GM10847 (cell line): ENCODE data around the gene ZNF335.
A peak's percentile ranks its signal among the peaks of the same experiment; 100 is the strongest.

ENCODE experiments used
- POLR2A ChIP-seq: IDR thresholded peaks from 2 replicates; pipeline ENCODE4 v1.6.1; 2011; ENCODE audit not compliant: insufficient read length; ENCODE audit errors: extremely low read depth

Gene ZNF335

DNA sequence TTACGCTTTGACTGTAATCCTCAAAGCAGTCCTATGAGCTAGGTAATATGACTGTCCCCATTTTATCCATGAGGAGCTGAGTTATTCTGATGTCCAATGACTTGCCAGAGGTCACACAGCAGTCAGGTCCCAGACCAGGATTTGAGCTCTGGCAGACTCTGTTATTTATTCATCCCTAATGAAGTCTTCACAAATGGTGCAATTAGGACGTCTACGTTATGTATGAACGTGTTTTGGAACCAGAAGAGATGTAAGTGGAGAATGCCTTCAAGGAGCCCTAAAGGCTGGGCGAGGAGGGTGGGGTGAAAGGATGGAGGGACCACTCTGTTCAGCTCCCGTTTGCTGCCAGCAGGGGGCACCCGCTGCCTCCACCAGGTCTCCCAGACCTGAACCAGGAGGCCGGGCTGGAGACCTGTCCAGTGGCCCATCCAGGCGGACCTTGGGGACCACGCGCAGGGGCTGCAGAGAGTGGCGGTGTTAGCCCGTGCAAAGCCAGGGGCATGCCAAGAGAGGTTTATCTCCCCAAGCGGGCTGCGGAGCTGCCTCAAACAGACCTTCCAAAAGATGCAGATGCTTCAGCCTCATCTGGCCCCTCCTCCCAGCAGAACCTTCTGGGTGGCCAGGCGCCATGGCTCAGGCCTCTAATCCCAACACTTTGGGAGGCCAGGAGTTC lies 15.2 kb upstream of the ZNF335 start:
- TF ChIP-seq POLR2A = no peak

DNA sequence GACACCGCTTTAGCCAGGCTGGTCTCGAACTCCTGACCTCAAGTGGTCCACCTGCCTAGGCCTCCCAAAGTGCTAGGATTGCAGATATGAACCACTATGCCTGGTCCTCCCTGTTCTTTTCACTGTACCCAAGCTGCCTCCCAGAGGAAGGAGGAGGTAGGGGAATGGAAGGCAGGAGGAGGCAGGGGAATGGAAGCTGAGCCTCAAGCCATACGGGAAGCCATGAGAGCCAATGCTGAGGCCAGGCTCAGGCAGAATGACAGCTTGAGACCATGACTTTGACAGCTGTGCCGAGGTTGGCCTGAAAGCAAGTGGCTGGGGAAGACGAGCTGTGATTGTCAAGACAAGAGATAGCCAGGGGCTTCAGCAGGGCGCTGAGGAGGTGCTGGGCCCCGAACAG lies 13.6 kb upstream of the ZNF335 start:
- TF ChIP-seq POLR2A = no peak

DNA sequence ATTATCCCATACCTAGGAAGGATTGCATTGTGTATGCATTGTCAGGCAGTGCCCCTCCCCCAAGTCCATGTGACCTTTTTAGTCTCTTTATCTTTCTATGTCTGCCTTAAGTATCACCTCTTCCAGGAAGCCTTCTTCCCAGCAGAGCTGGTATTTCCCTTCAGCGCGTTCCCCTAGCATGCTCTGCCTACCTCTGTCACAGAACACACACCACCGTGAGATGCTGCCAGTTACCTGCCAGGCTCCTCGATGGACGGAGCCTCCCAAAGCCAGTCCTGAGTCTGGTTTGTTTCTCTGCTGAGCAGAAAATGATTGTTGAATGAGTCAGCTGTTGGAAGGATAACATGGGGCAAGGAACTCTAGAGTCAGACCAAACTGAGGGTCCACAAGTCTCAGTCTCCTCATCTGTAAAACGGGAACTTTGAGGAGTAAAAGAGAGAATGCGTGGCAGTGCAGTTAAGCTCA lies 11.3 kb upstream of the ZNF335 start:
- no peak for TF ChIP-seq POLR2A

DNA sequence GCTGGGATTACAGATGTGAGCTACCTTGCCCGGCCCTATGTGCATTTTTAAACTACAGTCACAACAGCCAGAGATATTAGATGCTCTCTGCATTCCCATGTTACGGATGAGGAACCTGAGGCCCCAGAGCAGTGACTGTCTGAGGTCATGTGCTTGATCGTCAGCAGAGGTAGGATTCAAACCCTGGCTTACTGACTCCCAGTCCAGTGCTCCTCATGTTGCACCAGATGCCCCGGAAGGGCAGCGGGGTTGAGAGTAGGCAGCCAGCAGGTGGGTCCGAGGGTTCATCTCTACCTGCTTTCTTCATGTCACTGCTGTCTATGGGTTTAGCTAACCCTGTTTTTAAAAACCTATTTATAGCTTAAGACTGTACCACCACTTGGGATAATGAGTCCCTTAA lies 9.3 kb upstream of the ZNF335 start:
- TF ChIP-seq POLR2A = no peak

DNA sequence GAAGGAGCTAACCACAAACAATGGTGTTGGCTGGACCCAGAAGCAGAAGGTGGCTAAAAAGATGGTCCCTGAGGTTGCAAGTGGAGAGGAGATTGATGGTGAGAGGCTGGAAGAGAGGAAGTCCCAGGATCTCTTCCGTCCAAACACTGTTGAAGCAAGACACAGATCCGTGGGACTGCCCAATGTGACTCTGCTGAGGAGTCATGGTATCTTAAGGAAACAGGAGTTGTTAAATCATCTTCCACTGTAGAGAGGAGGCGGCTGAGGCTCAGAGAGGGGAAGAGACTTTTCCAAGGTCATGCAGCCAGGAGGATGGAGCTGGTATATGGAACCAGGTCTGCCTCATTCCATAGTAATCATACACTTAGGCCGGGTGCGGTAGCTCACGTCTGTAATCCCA lies 4.1 kb upstream of the ZNF335 start:
- TF ChIP-seq POLR2A = no peak

DNA sequence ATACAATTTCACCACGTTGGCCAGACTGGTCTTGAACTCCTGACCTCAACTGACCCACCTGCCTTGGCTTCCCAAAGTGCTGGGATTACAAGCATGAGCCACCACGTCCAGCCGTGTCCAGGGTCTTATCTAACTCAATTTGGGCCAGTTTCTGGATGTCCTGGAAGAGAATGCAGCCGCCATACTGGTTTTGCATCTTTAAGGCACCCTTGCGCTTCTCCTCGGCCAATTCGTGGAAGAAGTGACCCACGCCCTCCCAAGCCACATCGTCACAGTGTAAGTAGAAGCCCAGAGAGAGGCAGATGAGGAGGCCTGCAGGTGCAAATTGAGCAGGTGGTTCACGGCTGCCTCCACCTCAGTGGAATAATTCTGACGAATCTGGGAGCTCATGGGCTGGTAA lies 3.7 kb upstream of the ZNF335 start:
- TF ChIP-seq POLR2A = no peak

DNA sequence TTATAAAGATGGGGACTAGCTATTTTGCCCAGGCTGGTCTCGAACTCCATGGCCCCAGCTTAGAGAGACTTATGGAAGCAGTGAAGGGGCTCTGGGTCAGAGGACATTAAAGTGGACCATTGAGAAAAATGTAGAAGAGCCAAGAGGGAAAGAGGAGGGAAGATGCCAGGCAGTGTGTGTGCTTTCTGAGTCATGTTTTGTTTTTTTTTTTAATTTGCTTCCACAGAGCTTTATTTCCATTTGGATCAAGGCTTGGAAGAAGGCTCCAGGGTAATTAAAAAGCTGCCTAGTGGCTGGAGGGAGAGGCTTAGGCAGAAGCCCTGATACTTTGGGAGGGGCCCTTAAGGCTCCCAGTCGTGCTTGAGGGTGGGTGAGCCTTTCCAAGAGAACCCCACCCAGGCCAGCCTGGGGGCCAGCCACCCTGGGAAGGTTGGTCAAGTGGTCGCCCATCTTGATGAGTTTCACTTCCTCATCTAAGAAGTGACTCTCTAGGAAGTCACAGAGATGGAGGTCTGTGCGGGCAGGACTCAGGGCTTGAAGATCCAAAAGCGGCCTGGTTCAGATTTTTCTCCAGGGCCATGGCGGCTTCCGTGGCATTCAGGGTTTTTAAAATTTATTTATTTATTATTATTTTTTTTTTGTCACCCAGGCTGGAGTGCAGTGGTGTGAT lies 3.0 kb upstream of the ZNF335 start:
- TF ChIP-seq POLR2A = no peak

DNA sequence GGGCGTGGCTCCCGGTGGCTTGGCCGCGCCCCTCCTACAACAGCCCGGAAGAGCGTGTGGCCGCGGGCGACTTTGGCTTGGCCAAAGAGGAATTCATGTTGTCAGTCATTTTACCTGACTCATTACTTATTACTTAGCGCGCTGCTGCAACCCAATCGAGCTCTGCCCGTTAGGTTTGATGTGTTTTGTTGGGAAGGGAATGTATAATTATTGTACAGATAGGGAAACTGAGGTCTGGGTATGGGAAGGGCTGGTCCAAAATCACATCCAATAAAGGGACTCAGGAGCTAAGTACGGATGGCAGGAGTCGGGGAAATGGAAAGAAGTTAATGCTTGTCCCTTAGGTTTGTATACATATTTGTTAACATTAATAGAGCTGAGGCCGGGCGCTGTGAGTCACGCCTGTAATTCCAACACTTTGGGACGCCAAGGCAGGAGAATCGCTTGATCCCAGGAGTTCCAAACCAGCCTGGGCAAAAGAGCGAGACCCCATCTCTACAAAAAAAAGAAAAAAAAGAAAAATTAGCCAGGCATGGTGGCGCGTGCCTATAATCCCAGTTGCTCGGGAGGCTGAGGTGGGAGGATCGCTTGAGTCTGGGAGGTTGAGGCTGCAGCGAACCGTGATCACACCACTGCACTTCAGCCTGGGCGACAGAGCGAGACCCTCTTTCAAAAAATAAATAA lies 639 bp upstream of the ZNF335 start:
- TF ChIP-seq POLR2A = peak; percentile 32

DNA sequence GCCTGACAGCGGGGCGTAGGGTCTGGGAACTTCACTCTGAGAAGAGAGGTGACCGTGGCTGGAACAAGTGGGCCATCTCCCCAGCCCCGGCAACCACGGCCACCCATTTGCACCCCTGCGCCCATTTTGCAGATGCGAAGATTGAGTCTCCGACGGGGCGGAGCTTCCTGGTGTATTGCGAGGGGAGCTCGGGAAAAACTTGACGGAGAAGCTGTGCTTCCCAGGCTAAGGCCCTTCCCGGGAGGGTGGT lies 653 bp downstream of the ZNF335 start:
- TF ChIP-seq POLR2A = no peak

DNA sequence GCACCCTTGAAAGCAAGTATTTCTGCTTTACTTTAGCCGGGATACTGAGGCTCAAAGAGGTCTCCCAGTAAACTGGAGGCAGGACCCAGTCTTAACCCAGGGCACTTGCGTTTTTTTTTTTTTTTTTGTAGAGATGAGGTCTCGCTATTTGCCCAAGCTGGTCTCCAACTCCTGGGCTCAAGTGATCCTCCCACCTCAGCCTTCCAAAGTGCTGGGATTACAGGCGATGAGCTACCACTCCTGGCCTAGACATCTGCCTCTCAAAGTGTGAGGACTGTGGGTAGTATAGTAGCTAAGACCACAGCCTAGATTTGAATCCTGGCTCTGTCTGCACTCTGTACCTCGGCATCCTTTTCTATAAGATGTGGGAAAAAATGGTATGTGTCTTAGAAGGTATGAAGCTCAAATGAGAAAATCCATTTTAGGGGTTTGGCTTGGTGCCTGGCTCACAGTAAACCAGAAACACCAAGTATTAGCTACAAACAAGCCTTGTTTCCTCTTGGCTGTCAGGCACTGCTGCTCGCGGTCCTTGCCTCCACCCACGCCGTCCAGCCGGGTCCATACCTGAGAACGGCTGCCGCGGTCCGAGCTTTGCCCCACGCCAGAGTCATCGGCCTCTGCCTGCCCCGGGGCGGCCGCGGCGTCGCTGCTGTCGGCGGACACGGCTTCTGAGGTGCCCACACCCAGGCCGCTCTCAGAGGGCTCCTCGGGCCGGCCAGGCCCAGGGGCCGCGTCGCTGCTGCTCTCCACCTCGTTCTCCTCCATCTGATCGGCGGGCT lies 1.2 kb downstream of the ZNF335 start:
- no peak for TF ChIP-seq POLR2A

DNA sequence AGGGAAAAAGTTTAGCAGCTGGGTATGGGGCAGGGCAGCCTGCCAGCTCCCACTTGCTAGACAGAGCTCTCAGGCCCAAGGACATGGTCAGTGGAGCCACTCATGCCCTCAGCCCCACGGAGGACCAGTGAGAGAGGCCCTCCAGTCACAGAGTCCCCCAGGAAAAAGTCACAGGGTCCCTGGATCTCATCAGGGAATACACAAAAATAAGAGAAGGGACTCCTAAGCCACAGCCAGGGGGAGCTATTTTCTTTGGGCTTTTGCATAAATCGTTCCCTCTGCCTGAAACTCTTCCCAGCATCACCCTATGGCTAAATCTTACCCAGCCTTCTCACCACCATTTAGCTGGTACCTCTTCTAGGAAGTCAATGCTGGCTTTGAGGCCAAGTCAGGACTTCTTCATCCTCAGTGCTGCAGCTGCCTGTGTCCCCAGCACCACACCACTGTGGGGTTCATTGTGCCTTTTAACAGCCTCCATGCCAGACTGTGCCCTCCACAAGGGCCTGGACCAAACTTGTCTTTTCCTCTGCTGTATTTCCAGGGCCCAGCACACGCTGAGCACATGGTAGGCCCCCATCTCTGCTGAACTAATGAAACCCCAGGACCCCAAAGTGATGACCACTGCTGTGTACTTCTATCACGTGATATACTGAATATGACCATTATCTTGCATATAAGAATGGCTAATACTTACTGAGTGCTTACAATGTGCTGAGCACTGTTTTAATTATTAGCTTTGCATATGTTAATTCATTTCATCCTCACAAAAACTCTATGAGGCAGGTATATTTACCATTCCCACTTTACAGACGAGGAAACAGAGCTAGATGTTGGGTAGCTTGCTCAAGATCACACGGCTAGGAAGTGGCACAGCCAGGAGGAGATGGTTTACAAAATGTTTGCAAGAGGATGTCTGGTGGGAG lies 2.0 kb downstream of the ZNF335 start:
- TF ChIP-seq POLR2A = no peak

DNA sequence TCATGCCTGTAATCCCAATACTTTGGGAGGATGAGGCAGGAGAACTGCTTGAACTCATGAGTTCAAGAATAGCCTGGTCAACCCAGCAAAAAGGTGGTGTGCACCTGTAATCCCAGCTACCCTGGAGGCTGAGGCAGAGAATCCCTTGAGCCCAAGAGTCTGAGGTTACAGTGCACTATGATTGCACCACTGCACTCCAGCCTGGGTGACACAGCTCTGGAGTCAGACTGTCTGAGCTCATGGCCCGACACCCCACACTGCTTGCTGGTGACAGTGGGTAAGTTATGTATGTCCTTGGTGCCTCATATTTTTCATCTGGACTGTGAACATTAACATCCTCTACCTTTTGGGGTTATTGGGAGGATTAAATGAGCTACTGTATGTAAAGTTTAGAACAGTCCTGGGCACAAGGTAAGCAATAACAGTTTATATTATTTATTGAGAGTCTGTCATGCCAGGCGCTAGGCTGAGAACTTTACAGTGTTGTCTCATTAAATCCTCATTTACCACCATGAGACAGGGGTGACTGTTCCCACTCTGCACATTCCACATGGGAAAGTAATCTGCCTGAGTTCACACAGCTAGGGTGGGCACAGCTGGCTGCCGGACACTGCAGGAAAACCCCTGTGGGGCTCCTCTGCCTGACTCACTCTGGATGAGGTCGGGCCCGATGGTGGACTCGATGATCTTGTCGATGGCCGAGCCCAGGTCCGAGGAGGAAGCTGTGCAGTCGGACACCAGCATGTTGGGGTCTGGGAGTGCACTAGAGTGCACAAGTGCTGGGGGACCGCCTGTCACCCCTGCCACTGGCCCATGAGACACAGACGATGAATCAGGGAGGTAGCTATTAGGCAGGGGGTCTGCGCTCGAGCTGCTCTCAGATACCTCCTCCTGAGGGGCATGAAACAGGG lies 2.9 kb downstream of the ZNF335 start:
- no peak for TF ChIP-seq POLR2A

DNA sequence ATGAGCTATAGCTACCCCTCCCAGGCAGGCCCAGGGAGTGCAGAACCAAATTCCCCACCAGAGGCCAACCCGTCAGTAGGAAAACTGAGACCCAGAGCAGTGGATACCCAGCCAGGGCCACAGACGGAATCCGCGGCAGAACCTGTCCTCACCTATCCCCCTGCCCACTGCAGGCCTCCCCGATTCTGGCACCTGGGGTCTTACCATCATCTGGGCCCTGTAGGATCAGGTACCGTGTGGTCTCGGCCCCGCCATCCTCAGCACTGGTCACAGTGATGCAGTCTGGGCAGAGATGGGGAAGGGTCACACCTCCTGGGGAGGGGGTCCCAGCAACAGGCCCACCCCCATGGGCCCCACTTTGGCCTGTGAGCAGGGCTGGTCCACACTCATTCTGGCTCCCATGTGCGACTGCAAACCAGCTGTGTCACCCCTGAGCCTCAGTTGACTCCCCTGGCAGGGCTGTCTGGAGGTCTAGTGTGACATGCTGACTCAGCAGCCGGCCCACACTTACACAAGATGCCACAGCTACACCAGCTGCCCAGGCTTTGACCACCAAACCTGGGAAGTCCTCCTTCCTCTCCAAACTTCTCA lies 3.8 kb downstream of the ZNF335 start:
- no peak for TF ChIP-seq POLR2A

DNA sequence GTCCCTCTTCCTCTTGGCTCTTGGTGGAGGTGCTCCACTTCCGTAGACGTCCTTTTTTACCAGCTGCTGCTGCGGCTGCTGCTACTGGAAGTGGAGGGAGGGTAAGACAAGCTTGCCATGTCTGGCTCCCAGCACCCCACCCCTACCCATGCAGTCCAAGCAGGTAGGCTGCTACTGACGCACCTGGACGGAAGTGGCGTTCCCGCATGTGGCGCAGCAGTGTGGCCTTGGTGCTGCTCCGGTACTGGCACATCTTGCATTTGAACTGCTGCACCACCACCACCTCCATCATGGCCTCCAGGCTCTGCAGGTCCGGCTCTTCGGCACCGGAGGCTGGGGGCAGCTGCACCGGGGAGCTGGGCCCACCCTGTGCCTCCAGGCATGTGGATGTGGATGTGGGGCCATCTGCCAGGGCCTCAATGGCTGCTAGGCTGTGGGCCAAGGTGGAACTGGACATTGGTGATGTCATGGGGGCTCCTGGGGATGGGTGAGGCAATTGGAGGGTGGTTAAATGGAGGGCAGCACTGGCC lies 4.4 kb downstream of the ZNF335 start:
- TF ChIP-seq POLR2A = no peak
